Smooth muscle cell (in vitro differentiated cells): ENCODE data around the gene C3orf33. TPM values are rescaled to one million over a fixed set of nuclear protein-coding genes. Genes with fewer than 3 reads are reported as not detected.
"Not testable (repeated sequence)": the region's sequence is repeated elsewhere in the genome, so short reads cannot be mapped to it uniquely, and the experiment has no call there.

Experiments
- DNase-seq: peaks from one replicate; lab custom pipeline; 2025; ENCODE audit not compliant: unreplicated experiment; lab: John Stamatoyannopoulos, UW
- H2AFZ ChIP-seq: fragments of 200-600 bp; sonication (generic); 2 replicates; pipeline ENCODE4 v1.6.0; 2016; ENCODE audit warnings: antibody characterized with exemption, low read depth, mild to moderate bottlenecking
- H3F3A ChIP-seq: fragments of 200-600 bp; sonication (generic); 2 replicates; pipeline ENCODE4 v1.6.0; 2017; ENCODE audit warnings: antibody characterized with exemption, low read depth
- H3K27ac ChIP-seq: fragments of 200-600 bp; sonication (generic); 2 replicates; pipeline ENCODE4 v1.5.1; 2016; ENCODE audit warnings: low read depth, mild to moderate bottlenecking
- H3K27me3 ChIP-seq: fragments of 200-600 bp; sonication (generic); 2 replicates; pipeline ENCODE4 v1.6.1; 2016; ENCODE audit warnings: low read depth, mild to moderate bottlenecking
- H3K36me3 ChIP-seq: fragments of 200-600 bp; sonication (generic); 2 replicates; pipeline ENCODE4 v1.5.1; 2016; ENCODE audit warnings: low read depth
- H3K4me1 ChIP-seq: fragments of 200-600 bp; sonication (generic); 2 replicates; pipeline ENCODE4 v1.5.1; 2016; ENCODE audit warnings: low read depth
- H3K4me2 ChIP-seq: fragments of 200-600 bp; sonication (generic); 2 replicates; pipeline ENCODE4 v1.6.0; 2016; ENCODE audit warnings: mild to moderate bottlenecking
- H3K4me3 ChIP-seq: fragments of 200-600 bp; sonication (generic); 2 replicates; pipeline ENCODE4 v1.5.1; 2016; ENCODE audit warnings: mild to moderate bottlenecking
- H3K79me2 ChIP-seq: fragments of 200-600 bp; sonication (generic); 2 replicates; pipeline ENCODE4 v1.6.0; 2016; ENCODE audit warnings: low read depth, mild to moderate bottlenecking
- H3K9ac ChIP-seq: fragments of 200-600 bp; sonication (generic); 2 replicates; pipeline ENCODE4 v1.6.0; 2016; ENCODE audit warnings: low read depth
- H3K9me3 ChIP-seq: fragments of 200-600 bp; sonication (generic); replicated peaks from 2 replicates; pipeline ENCODE4 v1.5.1; 2016; ENCODE audit warnings: low read depth
- H4K20me1 ChIP-seq: fragments of 200-600 bp; sonication (generic); 2 replicates; pipeline ENCODE4 v1.6.0; 2016; ENCODE audit warnings: low read depth
- WGBS: methylation state at CpG from one replicate; pipeline ENCODE4 v1.1.7; 2016; ENCODE audit warnings: low lambda C conversion rate; 5-methylcytosine and 5-hydroxymethylcytosine counted together
- polyA plus RNA-seq: library from polyadenylated mRNA; unstranded; fragments of >200 nt; fragmentation: Nextera tagmentation; extraction: Ambion mirVana; gene quantifications from 2 replicates; pipeline ENCODE4 v1.2.1, GENCODE V29; 2016
- total RNA-seq: library from RNA; depleted of rRNA; stranded (reverse); fragments of >200 nt; gene quantifications from 2 replicates; pipeline ENCODE4 v1.2.3, GENCODE V29; 2014
- TF ChIP-seq, protein P1 (sequence below): fragments of 200-600 bp; sonication (generic); IDR thresholded peaks from 2 replicates; pipeline ENCODE4 v1.5.1; 2017; ENCODE audit warnings: borderline replicate concordance, mild to moderate bottlenecking, antibody characterized with exemption; ENCODE audit not compliant: insufficient read depth, poor library complexity, severe bottlenecking

The C3orf33 gene
- total and polyA plus RNA-seq, 2 experiments from 2014 or later, result 3.4 to 4.3 TPM

DNA sequence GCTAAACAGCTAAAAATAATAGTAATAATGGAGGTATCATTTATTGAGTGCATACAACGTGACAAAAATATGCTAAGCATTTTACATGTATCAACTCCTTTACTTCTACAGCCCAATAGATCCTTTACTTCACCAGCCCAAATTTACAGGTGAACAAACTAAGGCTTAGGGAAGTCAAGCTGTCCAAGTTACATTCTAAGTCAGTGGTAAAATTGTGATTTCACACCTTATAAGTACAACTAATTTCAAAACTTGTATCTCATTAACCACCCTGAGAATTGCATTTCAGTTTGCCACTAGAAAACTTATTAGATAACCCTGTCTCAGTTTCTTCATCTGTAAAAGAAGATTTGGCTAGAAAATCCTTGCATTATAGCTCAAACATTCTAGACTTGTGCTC lies 37.5 kb upstream of the C3orf33 start:
- Histone ChIP-seq H3K9me3 (no peaks in the 10 kb centered on the region), H3F3A (no peaks in the 10 kb centered on the region), H2AFZ (no peak overlapping the region), H3K27ac (no peak overlapping the region), H3K4me3 (no peak overlapping the region), H3K4me1 (no peaks in the 10 kb centered on the region), H3K36me3 (no peaks in the 10 kb centered on the region), H4K20me1 (peaks cover 79% of the 10 kb centered on the region), H3K4me2 (no peak overlapping the region), H3K79me2 (peaks cover 68% of the 10 kb centered on the region), H3K27me3 (no peaks in the 10 kb centered on the region), H3K9ac (no peak overlapping the region)
- TF ChIP-seq, protein P1, sequence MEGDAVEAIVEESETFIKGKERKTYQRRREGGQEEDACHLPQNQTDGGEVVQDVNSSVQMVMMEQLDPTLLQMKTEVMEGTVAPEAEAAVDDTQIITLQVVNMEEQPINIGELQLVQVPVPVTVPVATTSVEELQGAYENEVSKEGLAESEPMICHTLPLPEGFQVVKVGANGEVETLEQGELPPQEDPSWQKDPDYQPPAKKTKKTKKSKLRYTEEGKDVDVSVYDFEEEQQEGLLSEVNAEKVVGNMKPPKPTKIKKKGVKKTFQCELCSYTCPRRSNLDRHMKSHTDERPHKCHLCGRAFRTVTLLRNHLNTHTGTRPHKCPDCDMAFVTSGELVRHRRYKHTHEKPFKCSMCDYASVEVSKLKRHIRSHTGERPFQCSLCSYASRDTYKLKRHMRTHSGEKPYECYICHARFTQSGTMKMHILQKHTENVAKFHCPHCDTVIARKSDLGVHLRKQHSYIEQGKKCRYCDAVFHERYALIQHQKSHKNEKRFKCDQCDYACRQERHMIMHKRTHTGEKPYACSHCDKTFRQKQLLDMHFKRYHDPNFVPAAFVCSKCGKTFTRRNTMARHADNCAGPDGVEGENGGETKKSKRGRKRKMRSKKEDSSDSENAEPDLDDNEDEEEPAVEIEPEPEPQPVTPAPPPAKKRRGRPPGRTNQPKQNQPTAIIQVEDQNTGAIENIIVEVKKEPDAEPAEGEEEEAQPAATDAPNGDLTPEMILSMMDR, result no peak
- WGBS, result 95% methylated on average over 1 of the region's 1 CpG
- DNase-seq, result no peak

DNA sequence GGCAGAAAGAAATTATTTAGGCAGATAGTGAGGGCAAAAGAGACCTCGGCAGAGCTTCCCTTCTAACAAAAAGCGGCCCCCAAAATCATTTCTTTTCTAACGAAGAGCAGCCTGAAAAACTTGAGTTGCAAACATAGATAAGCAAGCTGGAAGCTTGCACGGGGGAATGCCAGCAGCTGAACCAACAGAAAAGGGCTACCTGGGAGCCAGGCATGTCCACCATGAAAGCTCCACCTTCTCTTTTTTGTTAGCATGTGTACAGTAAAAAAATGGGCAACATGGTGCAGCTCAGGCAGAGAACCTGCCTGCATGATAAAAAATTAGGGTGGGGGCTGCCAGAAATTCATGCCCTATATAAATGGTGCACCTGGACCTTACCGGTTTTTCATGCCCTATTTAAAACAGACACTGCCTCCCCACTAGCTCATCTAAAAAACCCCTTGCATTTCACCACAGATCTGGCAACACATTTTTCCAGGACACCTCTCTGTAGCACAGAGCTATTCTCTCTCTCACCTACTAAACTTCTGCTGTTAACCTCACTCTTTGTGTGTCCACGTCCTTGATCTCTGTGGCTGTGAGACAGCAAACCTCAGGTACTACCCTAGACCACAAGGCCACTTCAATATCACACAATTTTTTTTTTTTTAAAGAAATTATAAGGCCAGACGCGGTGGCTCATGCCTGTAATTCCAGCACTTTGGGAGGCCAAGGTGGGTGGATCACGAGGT lies 29.4 kb upstream of the C3orf33 start:
- H3K79me2 ChIP-seq, result peaks cover 15% of the 10 kb centered on the region
- H3K27me3 ChIP-seq, result no peaks in the 10 kb centered on the region
- no peak overlapping the region for H3K4me3 ChIP-seq
- H3K9me3 ChIP-seq, result no peaks in the 10 kb centered on the region
- no peak overlapping the region for H3K9ac ChIP-seq
- H3K4me2 ChIP-seq, result no peak overlapping the region
- H4K20me1 ChIP-seq, result peaks cover 34% of the 10 kb centered on the region
- DNase-seq, result no peak
- no peak overlapping the region for H3K27ac ChIP-seq
- no peak overlapping the region for H2AFZ ChIP-seq
- 93% methylated on average over 9 of the region's 9 CpGs for WGBS
- no peaks in the 10 kb centered on the region for H3K36me3 ChIP-seq
- H3K4me1 ChIP-seq, result no peaks in the 10 kb centered on the region
- H3F3A ChIP-seq, result no peaks in the 10 kb centered on the region
- TF ChIP-seq, protein P1, result no peak

DNA sequence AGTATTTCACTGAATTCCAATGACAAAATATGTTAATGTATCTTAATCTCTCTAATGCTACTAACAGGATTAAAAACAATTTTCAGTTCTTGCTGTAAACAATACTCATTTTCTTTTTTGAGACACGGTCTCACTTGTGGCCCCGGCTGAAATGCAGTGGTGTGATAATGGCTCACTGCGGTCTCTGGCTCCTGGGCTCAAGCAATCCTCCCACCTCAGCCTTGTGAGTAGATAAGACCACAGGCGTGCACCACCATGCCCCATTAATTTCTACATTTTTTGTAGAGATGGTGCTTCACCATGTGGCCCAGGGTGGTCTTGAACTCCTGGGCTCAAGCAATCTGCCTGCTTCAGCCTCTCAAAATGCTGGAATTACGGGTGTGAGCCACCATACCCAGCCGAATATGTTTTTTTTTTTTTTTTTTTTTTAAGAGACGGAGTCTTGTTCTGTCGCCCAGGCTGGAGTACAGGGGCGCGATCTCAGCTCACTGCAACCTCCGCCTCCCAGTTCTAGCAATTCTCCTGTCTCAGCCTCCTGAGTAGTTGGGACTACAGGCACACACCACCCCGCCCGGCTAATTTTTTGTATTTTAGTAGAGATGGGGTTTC lies 22.5 kb upstream of the C3orf33 start:
- not testable (repeated sequence) for H3F3A ChIP-seq, H4K20me1 ChIP-seq, H3K79me2 ChIP-seq, DNase-seq, H2AFZ ChIP-seq, H3K9ac ChIP-seq, H3K36me3 ChIP-seq, H3K27ac ChIP-seq, H3K27me3 ChIP-seq, H3K4me1 ChIP-seq, H3K9me3 ChIP-seq, H3K4me2 ChIP-seq, H3K4me3 ChIP-seq
- 96% methylated on average over 13 of the region's 13 CpGs for WGBS

DNA sequence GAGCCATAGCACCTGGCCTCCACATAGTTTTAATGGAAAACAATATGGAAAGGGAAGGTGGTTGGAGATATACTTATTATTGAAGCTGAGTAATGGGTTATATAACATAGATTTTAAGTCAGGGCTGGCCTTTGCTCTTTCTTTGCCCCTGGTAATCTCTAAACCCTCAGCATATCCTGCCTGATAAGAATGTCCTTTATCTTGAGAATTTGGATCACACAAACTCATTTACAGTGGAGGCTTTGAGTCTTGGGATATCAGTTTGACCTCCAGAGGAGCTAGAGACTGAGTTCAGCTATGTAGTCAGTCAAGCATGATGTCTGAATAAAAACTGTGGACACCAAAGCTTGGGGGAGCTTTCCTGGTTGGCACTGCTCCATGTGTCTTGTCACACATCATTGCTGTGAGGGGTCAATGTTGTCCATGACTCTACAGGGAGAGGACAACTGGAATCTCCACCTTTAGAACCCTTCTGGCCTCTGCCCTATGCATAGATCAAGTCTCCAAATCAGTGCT lies 9.0 kb upstream of the C3orf33 start:
- Histone ChIP-seq H3K9me3 (no peaks in the 10 kb centered on the region), H3K9ac (no peak overlapping the region), H4K20me1 (no peaks in the 10 kb centered on the region), H3K4me2 (no peak overlapping the region), H3K79me2 (no peaks in the 10 kb centered on the region), H3K27ac (no peak overlapping the region), H3K36me3 (no peaks in the 10 kb centered on the region), H3F3A (no peaks in the 10 kb centered on the region), H3K4me3 (no peak overlapping the region), H3K27me3 (no peaks in the 10 kb centered on the region), H2AFZ (no peak overlapping the region), H3K4me1 (no peaks in the 10 kb centered on the region)
- DNase-seq, result no peak
- TF ChIP-seq, protein P1, result no peak

DNA sequence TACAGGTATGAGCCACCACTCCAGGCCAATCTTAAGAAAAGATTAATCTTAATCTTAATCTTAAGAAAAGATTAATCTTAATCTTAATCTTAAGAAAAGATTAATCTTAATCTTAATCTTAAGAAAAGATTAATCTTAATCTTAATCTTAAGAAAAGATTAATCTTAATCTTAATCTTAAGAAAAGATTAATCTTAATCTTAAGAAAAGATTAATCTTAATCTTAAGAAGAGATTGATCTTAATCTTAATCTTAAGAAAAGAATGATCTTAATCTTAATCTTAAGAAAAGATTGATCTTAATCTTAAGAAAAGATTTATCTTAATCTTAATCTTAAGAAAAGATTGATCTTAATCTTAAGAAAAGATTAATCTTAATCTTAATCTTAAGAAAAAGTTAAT lies 7.1 kb upstream of the C3orf33 start:
- DNase-seq, result not testable (repeated sequence)

More for the DNA sequence above, 7.1 kb upstream of the C3orf33 start:
- H3K4me3 ChIP-seq, H3F3A ChIP-seq, H3K36me3 ChIP-seq, H3K27ac ChIP-seq, H4K20me1 ChIP-seq, H3K9ac ChIP-seq, H3K27me3 ChIP-seq, H3K4me2 ChIP-seq, H3K79me2 ChIP-seq, H3K9me3 ChIP-seq, H2AFZ ChIP-seq, H3K4me1 ChIP-seq: not testable (repeated sequence)
